PFSK-1 (cell line): ENCODE results near the gene DNAH17.

Source experiments
- FOXP2 ChIP-seq: optimal IDR thresholded peaks from 2 replicates; pipeline ENCODE3; 2011; ENCODE audit warnings: borderline replicate concordance, control low read depth, inconsistent platforms; ENCODE audit not compliant: insufficient read depth; ENCODE audit errors: extremely low read length, extremely low read depth
- POLR2AphosphoS5 ChIP-seq: IDR thresholded peaks from 2 replicates; pipeline ENCODE4 v1.6.1; 2012; ENCODE audit warnings: low read depth, mild to moderate bottlenecking, control low read depth, low read length, moderate library complexity
- REST ChIP-seq, 2 experiments: IDR thresholded peaks; 2 replicates each; pipeline versions ENCODE4 v1.6.1 to v1.8.0; 2011 to 2012; ENCODE audit warnings: low read depth in 2 of 2, low read length in 2 of 2, control low read depth in 1 of 2, inconsistent platforms in 1 of 2, mild to moderate bottlenecking in 1 of 2, moderate library complexity in 1 of 2; ENCODE audit not compliant: insufficient read depth in 1 of 2
- SIN3A ChIP-seq: IDR thresholded peaks from 2 replicates; pipeline ENCODE4 v1.6.1; 2012; ENCODE audit warnings: mild to moderate bottlenecking, low read length, moderate library complexity, borderline replicate concordance; ENCODE audit not compliant: insufficient read depth
- TAF1 ChIP-seq: IDR thresholded peaks from 2 replicates; pipeline ENCODE4 v1.6.1; 2012; ENCODE audit warnings: low read length, control low read depth, borderline replicate concordance; ENCODE audit not compliant: insufficient read depth

The DNAH17 gene

DNA sequence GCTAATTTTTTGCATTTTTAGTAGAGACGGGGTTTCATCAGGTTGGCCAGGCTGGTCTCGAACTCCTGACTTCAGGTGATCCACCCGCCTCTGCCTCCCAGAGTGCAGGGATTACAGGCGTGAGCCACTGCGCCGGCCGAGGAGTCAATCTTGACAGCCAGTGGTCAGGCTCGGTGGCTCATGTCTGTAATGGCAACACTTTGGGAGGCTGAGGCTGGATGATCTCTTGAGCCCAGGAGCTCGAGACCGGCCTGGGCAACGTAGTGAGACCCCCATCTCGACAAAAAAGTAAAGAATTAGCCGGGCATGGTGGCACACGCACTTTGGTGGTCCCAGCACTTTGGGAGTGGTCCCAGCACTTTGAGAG lies 199.4 kb downstream of the DNAH17 start:
- TF ChIP-seq POLR2AphosphoS5 (no peak), TAF1 (no peak), SIN3A (no peak), REST (IDR thresholded peaks at IDR 0.05; ENCODE audit: insufficient read depth in 1 of 2, low read depth in 2 of 2, low read length in 2 of 2) (no peak), FOXP2 (no peak)

DNA sequence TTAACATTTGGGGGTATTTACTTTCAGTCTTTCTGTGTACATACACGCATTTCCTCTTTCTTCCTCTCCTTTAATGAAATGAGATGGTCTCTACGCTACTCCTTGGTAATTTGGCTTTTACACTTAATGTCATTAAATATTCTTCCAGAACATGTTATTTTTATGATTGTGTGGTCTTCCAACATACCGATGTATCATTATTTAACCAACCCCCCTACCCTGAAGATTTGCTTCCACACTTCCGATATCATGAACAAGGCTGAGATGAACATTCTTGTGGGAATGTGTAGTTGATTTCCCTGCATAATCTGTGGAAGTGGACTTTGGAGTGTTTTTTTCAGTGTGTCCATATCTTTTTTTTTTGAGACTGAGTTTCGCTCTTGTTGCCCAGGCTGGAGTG lies 201.0 kb downstream of the DNAH17 start:
- TF ChIP-seq FOXP2 (no peak), POLR2AphosphoS5 (no peak), SIN3A (no peak)

DNA sequence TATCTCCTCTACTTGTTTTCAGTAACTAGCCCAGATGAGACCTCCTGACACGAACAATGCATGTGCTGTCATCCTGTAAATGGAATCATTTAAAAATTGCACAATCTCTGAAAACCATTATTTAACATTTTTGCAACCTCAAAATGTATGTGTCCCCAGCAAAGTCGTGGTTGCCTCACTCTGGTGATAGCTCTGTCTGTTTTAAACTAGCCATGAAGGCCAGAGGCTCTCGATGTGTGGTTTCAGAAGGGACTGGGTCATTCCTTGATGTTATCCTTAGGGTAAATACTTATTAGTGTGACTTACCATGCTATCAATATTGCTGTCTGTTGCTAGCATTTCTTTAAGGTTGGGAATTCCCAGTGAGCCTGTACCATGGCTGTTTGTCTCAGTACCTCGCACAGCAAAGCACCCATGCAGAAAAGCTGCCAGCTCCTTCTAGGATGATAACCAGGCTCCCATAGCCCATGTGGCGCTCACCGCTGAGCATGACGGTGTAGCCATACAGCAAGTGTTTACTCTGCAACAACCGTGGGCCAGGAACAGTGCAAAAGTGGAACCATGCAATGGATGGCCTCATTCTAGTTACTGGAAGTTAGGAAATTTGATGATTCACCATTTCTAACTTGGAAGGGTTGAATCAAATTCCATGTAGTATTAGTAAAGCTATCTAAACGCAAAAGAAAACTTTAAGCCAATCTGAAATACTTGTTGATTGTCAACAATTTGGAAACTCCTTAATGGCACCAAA lies 201.6 kb downstream of the DNAH17 start:
- TF ChIP-seq TAF1 (no peak), FOXP2 (peak; percentile 87), POLR2AphosphoS5 (no peak), REST (IDR thresholded peaks at IDR 0.05; ENCODE audit: insufficient read depth in 1 of 2, low read depth in 2 of 2, low read length in 2 of 2) (no peak), SIN3A (no peak)

- TF ChIP-seq REST (IDR thresholded peaks at IDR 0.05; ENCODE audit: insufficient read depth in 1 of 2, low read depth in 2 of 2, low read length in 2 of 2) (no peak), SIN3A (peak; percentile 32; the same call in 1 of the 2 replicates), POLR2AphosphoS5 (no peak), FOXP2 (no peak), TAF1 (no peak)
These were observed 202.4 kb downstream of the DNAH17 start for GRCh38 chr17:78374631-78375274.

- TF ChIP-seq FOXP2 (no peak), POLR2AphosphoS5 (no peak), SIN3A (no peak), TAF1 (no peak), REST (IDR thresholded peaks at IDR 0.05; ENCODE audit: insufficient read depth in 1 of 2, low read depth in 2 of 2, low read length in 2 of 2) (no peak)
These were observed 203.0 kb downstream of the DNAH17 start for GRCh38 chr17:78374189-78374588.
